ENCODE measurements around the gene TNKS2. TPM values are rescaled to one million over a fixed set of nuclear protein-coding genes. Genes with fewer than 3 reads are reported as not detected.
A peak's percentile ranks its signal among the peaks of the same experiment; 100 is the strongest.

The TNKS2 gene
- total RNA-seq, 1 experiment from 2014 or later: 46.2 TPM

- intact Hi-C loops (cut with micrococcal nuclease; ENCODE audit: unreplicated experiment): loop anchor here (2.0 kb wide), 1 partner anchor 56 kb away; no protein-coding TSS in a partner anchor
- TF ChIP-seq TCF7L2 (IDR thresholded peaks at IDR 0.05; ENCODE audit: low read depth, low read length) (no peak), SIN3A (IDR thresholded peaks at IDR 0.05; ENCODE audit: borderline replicate concordance, insufficient read depth, low read depth, low read length) (no peak), CTCF (IDR thresholded peaks at IDR 0.05) (peak; percentile 69; the same call in 1 of the 2 replicates), POLR2AphosphoS5 (IDR thresholded peaks at IDR 0.05; ENCODE audit: low read depth, low read length) (no peak)
- TF ChIP-seq, protein P1, sequence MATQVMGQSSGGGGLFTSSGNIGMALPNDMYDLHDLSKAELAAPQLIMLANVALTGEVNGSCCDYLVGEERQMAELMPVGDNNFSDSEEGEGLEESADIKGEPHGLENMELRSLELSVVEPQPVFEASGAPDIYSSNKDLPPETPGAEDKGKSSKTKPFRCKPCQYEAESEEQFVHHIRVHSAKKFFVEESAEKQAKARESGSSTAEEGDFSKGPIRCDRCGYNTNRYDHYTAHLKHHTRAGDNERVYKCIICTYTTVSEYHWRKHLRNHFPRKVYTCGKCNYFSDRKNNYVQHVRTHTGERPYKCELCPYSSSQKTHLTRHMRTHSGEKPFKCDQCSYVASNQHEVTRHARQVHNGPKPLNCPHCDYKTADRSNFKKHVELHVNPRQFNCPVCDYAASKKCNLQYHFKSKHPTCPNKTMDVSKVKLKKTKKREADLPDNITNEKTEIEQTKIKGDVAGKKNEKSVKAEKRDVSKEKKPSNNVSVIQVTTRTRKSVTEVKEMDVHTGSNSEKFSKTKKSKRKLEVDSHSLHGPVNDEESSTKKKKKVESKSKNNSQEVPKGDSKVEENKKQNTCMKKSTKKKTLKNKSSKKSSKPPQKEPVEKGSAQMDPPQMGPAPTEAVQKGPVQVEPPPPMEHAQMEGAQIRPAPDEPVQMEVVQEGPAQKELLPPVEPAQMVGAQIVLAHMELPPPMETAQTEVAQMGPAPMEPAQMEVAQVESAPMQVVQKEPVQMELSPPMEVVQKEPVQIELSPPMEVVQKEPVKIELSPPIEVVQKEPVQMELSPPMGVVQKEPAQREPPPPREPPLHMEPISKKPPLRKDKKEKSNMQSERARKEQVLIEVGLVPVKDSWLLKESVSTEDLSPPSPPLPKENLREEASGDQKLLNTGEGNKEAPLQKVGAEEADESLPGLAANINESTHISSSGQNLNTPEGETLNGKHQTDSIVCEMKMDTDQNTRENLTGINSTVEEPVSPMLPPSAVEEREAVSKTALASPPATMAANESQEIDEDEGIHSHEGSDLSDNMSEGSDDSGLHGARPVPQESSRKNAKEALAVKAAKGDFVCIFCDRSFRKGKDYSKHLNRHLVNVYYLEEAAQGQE (IDR thresholded peaks at IDR 0.05; ENCODE audit: insufficient read depth in 1 of 2, low read depth in 2 of 2, low read length in 1 of 2): no peak
- Histone ChIP-seq H3K27ac (ENCODE audit: low read length) (no peak overlapping the region), H3K4me1 (ENCODE audit: control insufficient read depth, insufficient read depth, low read length) (no peaks in the 10 kb centered on the region), H3K4me3 (ENCODE audit: low read depth in 2 of 2, low read length in 2 of 2) (no peak overlapping the region), H3K9me3 (ENCODE audit: control insufficient read depth, insufficient read depth, low read depth, low read length) (no peaks in the 10 kb centered on the region), H3K27me3 (ENCODE audit: control insufficient read depth, insufficient read depth, low read length) (no peaks in the 10 kb centered on the region), H3K36me3 (ENCODE audit: control insufficient read depth, insufficient read depth, low read length) (peaks cover 66% of the 10 kb centered on the region)
- ATAC-seq (no peak), DNase-seq (ENCODE audit: low read depth, low spot score) (peak; percentile 8)
- in situ Hi-C loops (cut with HindIII; ENCODE audit: low pct_unique_long_range_greater_than_20kb, low sequenced_read_pairs): no loop called here
- ChIA-PET POLR2A (no interaction called here), CTCF (interaction anchor here (0.6 to 1.0 kb wide), 4 partner anchors 54 to 437 kb away, joined by 3 to 9 read pairs (median 6); no protein-coding TSS in a partner anchor)
- no TSS peak for BruUV-seq (replicated peaks)
These were observed 58.4 kb downstream of the TNKS2 start for GRCh38 chr10:91856637-91857036.

DNA sequence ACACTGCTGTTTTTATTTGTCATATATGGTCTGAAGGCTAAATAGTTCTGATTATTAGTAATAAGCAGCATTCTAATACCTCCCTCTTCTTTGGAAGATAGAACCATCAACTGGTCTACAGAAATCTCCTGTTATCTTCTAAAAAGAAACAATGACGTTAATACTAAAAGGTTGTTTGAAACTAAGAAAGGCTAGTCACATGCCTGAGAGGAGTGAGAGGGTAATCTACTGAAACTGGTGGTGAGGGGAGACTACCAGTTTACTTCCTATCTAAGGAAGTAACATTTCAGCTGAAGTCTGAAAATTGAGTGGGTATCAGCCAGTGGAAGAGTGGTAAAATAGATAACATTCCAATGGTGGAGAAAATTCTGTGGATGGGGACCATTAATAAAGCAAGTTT, 62.7 kb downstream of the TNKS2 start:
- H3K27me3 ChIP-seq (ENCODE audit: control insufficient read depth, insufficient read depth, low read length): no peaks in the 10 kb centered on the region
- peaks cover 77% of the 10 kb centered on the region for H3K36me3 ChIP-seq (ENCODE audit: control insufficient read depth, insufficient read depth, low read length)
- DNase-seq (ENCODE audit: low read depth, low spot score): no peak
- no TSS peak for BruUV-seq (replicated peaks)
- H3K27ac ChIP-seq (ENCODE audit: low read length): no peak overlapping the region
- H3K4me1 ChIP-seq (ENCODE audit: control insufficient read depth, insufficient read depth, low read length): no peaks in the 10 kb centered on the region
- in situ Hi-C loops (cut with HindIII; ENCODE audit: low pct_unique_long_range_greater_than_20kb, low sequenced_read_pairs): no loop called here
- no peak overlapping the region for H3K4me3 ChIP-seq (ENCODE audit: low read depth in 2 of 2, low read length in 2 of 2)
- no peak for ATAC-seq
- POLR2A ChIA-PET: no interaction called here
- CTCF ChIA-PET: no interaction called here
- no peaks in the 10 kb centered on the region for H3K9me3 ChIP-seq (ENCODE audit: control insufficient read depth, insufficient read depth, low read depth, low read length)
- TF ChIP-seq POLR2AphosphoS5 (IDR thresholded peaks at IDR 0.05; ENCODE audit: low read depth, low read length) (no peak), SIN3A (IDR thresholded peaks at IDR 0.05; ENCODE audit: borderline replicate concordance, insufficient read depth, low read depth, low read length) (no peak), CTCF (IDR thresholded peaks at IDR 0.05) (no peak), TCF7L2 (IDR thresholded peaks at IDR 0.05; ENCODE audit: low read depth, low read length) (no peak)
- TF ChIP-seq, protein P1 (IDR thresholded peaks at IDR 0.05; ENCODE audit: insufficient read depth in 1 of 2, low read depth in 2 of 2, low read length in 1 of 2): no peak
- intact Hi-C loops (cut with micrococcal nuclease; ENCODE audit: unreplicated experiment): no loop called here

Measured in Panc1 (cell line).